Stimulated activated CD4-positive, alpha-beta T cell treated with anti-CD3 and anti-CD28 coated beads, Interleukin-15, amount 100 ng/mL, for 24 hours (primary cell): ENCODE data around the gene ARHGAP15.

Source experiments
- DNase-seq: peaks from one replicate; pipeline ENCODE4 v3.0.0-alpha.2; 2020

ARHGAP15 gene

DNA sequence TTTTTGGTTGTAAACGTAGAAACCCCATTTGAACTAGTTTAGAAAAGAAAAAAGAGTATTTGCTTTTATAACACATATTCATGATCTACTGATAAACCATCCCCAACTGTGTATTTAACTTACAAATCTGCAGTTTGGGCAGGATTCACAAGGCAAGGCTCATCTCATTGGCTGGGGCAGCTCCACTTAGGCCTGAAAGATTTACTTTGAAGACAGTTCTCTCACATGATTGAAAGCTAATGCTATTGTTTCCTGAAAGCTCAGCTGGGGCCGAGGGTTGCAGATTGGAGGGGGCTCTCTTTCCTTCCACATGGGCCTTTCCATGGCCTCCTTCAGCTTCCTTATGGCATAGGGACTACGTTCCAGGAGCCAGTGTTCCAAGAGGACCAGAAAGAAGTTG, 47.4 kb downstream of the ARHGAP15 start:
- no peak for DNase-seq

DNA sequence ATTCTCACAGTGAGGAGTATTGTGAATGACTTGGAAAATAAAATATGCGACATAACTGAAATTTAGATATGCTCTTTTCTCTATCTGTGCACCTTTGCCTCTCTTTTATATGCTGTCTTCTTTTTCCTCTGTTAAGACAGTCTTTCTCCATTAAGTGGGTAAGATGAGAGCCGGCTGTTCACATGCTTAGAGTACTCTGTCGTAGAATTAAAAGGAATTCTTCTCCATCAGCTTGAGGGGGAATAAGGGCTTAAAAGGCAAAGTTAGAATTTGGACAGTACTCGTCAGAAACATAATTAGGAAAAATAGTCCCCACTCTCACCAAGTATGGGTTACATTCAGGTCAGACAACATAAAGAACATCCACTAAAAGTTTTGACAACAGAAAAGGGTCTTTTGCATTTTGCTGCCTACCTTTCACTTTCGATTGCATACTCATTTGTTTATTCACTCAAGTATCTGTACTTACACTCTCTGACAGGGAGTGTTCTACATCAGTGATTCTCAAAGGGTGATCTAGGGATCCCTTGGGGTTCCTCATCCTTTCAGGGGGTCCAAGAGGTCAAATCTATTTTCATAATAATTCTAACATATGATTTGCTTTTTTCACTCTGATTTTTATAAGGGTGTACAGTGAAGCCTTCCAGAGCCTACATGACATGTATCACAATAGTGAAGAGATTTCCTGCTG, 48.0 kb downstream of the ARHGAP15 start:
- DNase-seq = no peak

DNA sequence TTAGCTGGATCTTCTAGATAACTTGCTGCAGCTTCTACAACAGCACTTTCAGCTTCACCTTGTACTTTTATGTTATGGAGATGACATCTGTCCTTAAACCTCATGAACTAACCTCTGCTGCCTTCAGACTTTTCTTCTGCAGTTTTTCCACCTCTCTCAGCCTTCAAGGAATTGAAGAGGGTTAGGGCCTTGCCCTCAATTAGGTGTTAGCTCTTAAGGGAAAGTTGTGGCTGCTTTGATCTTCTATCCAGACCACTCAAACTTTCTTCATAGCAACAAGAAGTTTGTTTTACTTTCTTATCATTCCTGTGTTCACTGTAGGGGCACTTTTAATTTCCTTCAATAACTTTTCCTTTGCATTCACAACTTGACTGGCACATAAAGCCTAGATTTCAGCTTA, 52.3 kb downstream of the ARHGAP15 start:
- no peak for DNase-seq

DNA sequence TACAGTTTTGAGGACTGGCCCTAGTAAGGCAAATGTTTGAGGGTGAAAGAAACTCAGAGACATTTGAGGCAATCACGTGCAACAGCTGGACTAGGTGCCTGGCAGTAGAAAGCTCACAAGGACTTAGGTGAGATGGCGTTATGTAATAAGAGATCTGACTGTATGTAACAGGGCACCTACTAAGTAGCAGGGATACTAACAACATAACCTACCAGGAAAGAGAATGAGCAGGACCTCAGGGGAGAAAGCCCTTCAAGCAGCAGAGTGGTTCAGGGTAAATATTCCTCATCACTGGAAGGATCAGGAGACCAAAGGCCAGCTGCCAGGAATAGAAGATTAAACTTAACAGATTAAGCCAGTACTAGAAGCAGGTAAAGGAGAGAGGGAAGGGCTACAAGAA, 53.4 kb downstream of the ARHGAP15 start:
- DNase-seq = no peak

DNA sequence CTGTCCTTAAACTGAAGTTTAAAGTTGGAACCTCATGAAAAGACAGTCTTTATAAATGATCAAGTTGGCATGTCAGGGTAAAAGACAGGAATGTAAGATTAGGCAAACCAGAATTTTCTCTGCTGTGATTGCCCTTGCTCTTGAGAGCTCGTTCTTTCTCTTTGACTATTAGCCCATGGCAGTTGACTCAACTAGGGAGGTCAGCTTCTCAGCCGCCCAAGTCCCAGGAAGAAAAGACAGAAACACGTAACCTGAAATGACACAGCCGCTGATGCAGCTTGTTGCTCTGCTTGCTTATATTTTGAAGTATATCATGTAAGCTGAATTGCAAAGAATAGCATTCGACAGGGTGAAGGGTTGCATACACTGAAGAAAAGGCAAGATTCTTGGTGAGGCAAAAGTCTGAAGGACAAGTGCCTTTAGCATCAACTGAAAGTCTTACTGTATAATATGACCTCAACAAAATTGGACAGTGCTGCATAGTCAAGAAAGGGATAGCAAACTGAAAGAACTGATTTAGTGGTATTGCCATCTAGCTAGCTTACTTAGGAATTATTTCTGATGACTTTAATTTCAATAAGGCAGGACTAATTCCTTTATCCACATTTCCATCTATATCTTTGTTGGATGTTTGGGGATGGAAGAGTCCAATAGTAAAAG, 54.7 kb downstream of the ARHGAP15 start:
- no peak for DNase-seq

DNA sequence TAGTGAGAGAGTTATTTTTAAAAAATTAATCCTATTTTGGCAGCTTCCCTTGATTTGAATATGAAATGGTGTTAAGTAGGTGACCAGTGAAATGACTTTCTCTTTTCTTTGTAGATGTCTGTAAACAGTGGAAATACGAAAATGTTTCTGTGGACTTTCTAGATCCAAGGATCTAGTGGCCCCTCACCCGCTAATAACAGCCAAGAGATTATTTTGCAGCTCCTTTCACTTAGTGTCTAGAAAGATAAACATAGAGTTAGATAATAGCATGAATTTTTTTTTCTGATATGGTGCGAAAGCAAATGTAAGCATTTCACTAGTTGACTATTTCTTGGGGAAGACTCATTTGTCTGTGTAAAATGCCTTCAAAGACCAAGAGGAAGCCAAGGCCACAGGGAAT, 57.7 kb downstream of the ARHGAP15 start:
- no peak for DNase-seq

DNA sequence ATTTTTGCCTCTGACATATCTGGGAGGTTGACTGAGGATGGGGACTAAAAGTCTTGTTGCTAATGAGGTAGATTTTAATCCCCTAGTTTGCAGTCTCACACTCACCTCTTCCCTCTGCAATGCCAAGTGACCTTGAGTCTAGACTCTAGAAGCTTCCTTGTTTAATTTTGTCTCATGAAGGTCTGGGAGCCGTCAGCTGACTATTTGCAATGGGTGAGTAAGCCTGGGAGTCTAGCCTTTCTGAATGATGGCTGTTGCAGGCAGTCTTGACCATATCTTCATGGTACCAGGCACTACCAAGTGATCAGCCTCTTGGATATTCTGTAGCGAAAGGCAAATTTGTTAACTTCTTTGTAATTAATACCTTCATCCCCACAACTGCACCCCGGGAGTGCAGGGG, 61.2 kb downstream of the ARHGAP15 start:
- no peak for DNase-seq

DNA sequence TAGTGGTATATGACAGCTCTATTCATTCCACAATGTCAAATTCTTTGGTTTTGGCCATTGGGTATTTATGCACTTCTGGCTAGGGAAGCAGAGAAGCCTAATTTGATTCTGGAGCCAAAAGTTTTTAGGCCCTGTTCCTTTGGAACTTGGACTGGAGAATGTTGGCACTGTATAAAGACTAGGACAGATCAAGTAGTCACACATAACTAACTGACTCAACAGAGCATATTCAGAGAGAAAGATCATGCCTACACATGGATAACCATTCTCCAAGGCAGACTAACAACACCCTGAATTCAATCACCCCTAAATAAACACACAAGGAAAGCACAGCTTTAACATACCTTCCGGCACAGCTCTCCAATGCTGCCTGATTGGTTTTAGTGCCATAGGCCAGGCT, 62.9 kb downstream of the ARHGAP15 start:
- DNase-seq = no peak

DNA sequence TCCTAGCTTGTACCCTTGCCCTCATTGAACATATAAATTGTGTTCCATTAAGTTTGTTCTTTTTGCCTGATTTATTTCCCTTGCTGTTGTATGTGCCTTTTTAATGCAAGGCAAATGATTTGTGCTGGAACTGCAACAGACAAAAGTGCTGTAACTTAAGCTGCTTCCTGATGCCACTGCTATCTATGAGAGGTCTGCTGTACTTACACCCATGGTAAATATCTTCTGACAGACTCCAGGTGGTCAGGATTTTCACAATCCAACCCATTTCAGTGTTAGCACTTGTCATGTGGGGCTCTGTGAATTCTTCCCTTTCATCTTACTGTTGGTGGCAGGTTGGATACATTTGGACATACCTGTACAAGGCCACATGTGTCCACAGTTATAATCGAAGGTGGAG, 63.5 kb downstream of the ARHGAP15 start:
- no peak for DNase-seq

DNA sequence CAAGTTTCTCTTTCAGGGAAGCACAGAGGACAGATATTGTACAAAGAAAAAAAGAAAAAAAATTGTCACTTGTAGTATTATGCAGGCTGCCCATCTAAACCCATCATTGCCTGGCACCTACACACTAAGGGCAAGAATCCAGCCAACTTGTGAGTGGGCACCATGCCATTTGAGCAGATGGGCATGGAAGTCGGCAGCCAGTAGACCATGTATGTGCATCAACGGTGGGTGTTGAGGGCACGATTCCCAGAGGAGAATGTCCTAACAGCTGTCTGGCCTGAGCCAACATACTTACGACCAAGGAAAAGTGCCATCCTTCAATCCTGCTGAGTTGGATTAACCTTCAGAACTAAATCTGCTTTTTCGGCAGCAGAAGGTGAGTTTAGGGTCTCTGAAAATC, 63.9 kb downstream of the ARHGAP15 start:
- DNase-seq = no peak

DNA sequence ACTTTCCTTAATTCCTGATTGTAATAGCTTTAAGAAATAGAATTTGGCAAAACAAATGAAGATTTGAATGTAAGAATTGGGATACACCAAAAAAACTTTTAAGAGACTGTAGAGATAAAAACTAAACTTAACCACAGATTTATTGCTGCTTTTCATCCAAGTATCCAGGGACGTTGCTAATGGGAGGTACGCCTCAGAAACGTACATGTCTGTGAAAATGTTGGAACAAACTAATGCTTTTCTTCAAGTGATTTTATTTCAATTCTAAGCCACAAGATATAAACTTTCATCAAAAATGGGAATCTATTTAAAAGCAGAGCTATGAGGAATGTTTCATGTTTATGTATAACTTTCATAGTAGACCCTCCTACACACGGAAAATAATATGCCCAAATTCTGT, 66.3 kb downstream of the ARHGAP15 start:
- DNase-seq = no peak

DNA sequence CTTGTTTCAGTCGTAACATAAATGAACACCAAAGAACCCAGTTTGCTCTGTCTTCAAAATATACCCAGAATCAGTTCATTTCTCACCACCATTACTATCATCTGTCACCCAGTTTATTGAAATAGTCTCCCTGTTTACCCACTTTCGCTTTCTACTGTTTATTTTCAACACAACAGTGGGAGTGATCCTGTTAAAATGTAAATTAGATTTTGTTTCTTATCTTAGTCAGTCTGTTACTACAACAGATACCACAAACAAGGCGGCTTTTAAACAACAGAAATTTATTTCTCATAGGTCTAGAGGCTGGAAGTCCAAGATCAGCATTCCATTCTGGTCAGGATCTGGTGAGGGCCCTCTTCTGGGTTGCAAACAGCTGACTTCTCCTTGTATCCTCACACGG, 74.8 kb downstream of the ARHGAP15 start:
- DNase-seq = no peak

DNA sequence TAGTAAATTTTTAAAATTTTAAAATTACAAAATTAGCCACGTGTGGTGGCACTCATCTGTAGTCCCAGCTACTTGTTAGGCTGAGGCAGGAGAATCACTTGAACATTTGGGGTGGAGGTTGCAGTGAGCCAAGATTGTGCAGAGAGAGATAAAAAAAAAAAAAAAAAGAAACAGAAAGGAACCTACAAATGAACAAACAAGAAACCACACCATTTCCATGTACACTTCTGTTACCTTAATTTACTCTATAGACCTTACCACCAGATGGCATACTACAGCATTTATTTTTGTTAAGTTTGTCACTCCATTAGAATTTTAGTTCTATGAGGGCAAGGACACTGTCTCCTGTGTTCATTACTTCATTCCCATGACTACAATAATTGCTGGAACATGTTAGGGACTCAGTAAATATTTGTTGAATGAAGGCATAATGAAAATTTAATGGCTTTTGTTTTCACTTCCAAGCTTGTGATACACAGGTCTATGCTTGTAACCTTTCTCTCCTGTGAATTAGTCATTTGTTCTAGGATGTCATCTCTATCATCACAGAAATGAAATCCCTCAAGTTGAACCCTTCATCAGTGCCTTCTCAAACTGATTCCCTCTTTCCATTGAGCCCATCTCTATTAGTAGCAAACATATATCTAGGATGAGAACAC, 76.0 kb downstream of the ARHGAP15 start:
- no peak for DNase-seq

DNA sequence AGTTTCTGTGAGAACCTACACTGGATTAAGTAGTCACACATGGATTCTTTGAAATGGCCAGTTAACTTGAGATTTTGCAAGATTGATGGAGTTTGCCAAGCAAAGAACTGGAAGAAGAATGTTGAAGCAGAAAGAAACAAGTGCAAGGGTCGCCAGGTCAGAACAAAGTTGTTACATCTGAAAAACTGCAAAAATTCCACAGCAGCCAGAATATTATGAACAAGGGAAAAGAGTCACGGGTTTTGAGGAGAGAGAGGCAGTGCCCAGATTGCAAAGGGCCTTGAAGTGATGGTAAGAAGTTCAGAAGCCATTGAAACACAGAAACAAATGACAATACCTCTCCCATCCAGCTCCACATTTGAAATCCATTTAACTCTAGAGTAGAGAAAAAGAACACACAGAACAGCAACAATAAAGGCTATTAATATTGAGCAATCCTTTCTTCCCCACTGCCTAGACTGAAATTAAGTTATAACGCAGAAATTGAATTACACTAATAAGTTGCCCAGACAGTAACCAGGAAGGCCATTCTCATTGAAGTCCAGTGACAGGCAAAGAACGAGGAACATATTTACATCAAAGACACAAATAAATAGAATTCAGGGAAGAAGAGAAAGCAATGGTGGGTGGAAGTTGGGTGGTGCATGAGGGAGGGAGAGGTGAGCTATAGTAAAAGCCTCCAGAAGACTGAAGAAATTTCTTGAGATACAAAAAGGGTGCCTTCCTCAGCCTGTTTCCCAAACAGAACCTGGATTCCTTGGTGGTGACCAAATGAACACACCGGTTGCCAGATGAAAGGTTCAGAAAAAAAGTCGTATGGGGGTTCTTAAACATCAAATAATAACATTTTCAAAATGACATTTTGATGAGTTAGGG, 80.6 kb downstream of the ARHGAP15 start:
- DNase-seq = no peak

DNA sequence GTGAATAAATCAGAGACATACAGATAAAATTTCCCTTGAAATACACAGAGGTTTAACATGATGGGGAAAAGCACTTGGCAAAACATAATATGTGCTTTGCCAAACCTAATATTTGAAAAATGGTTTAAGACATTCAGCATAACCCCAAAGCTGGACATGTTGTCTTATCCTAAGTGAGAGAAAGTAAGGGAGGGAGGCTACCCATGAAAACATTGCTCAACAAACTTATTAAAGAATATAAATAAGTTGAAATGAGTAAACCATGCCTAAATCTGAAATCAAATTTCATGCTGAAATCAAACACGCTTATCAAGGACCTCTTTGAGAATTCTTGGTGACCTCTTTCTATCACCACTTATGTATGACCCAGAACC, 81.2 kb downstream of the ARHGAP15 start:
- DNase-seq = no peak

DNA sequence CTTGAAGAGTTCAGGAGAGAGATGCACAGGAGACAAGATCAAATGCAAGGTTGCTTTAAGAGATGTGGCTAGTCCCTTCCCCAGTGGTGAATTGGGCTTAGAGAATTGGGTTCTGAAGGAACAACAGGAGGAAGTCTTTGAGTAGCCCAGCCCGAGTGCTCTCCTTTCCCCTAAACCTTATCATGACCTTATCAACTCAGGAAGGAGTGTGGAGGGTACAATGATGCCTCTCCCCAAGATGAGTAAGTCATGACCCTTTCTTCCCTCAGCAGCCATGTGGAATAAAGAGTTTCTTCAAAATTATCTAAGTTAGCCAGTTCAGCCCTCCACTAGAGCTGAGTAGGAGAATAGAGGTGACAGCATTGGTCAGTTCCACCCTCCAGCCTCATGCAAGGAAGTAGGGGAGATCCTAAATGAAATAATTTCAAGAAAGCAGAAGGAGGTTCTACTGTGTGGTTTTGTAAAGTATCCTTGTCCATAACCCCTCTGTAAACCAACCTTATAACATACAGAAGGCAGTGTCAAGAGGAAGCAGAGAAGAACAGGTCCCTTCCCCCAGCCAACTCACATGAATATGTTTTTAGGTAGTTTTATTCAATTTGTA, 88.4 kb downstream of the ARHGAP15 start:
- no peak for DNase-seq

DNA sequence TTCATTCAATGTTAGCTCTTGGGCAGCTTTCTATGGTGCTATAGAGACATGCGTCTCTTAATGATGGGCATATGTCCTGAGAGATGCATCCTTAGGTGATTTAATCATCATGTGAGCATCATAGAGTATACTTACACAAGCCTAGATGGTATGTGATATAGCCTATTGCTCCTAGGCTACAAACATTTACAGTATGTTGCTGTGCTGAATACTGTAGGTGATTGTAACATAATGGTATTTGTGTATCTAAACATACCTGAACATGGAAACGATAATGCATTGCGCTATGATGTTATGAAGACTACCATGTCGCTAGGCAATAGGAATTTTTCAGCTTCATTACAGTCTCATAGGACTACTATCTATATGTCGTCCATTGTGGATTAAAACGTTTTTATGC, 89.4 kb downstream of the ARHGAP15 start:
- DNase-seq = no peak

DNA sequence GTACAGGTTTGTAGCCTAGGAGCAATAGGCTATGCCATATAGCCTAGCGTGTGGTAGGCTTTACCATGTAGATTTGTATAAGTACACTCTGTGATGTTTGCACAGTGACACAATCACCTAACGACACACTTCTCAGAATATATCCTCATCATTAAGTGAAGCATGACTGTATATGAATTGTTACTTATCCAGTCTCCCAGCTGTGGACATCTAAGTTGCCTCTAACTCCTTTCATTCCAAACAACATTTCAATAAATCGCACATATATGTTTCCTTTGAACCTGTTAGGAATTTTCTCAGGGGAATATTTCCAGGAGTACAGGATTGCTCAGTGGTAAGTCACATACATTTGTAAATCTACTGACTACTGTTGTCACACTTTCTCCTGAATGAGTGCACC, 90.0 kb downstream of the ARHGAP15 start:
- DNase-seq = no peak

DNA sequence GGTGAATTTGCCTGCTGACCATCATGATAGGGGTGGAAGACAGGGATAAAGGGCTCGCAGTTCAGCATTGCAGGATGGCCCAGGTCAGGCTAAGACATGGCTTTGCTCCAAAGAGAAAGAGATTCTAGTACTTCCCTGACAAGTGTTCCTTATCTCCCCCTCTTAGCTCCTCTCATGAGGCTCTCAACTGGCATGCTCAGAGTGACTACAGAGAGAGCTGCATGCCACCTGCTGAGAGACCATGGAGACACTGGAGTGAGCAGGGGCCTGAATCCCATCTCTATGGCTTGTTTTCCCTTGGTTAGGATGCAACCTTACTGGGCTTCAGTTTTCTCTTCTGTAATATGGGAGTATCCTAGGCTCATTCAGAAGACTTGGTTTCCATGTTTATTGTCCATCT, 94.3 kb downstream of the ARHGAP15 start:
- DNase-seq = no peak

DNA sequence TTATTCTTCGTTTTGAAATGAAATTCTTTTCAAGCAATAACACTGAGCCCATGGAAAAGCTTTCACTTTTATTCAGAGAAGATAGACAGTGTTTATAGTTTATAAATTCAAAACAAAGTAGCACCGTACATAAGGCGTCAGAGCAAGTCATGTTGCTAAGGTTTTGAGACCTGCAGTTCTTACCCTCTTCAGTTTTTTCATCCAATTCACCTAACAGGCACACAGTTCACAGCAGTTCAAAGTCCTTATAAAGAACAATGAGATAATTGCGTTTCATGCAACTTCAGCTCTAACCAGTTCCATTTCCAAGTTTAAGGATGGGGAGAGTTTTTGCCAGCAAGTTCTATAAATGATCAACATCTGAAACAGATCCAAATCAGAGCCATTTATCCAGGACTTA, 96.7 kb downstream of the ARHGAP15 start:
- no peak for DNase-seq

DNA sequence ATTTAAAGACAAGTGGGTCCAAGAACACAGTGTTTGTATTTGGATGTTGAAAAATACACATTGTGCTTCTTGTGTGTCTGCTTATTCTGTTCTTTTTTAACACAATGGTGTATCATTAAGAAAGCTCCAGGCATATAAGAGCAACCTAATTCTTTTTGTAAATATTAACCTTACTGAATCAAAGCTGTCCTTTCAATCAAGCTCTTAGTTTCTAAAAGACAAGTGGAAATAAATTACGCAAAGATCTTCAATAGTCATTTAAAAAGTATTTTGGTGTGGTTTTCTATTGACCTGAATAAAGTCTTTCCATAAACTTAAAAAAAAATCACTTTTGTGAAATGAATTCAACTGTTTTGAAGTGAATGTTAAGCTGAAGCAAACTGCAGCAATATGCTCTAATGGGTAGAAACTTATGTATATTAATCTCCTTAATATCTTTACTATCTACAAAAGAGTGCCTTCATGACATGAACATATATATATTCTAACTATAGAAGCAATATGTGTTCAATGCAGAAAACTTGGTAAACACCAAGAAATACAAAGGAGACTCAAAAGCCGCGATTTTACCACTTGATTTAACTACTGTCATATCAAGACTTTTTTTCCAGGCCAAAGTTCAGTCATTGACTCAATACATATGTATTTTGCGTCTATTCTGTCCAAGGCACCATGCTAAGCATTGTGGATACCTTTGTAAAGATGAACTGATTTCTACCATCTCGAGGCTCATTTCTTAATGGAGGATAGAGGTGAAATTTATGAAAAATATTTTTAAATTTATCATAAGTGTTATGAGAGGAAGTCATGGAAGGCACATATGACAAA, 97.7 kb downstream of the ARHGAP15 start:
- DNase-seq = no peak

DNA sequence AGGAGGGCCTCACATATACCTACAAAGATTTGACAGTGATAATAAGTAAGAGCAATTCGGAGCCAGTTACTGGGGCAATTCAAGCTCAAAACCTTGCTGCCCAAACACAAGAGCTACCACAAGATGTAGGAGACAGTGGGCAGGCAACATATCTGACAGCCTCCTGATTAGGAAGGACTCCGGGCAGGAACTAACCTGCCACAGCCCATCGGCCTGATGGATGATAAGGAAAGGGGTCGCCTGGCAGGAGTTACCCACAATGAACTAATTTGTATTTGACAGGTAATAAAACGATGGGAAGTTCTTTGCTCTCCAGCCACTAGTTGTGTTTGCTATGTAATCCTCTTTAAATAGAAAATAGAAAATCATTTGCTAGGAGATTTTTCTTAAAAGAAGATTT, 100.2 kb downstream of the ARHGAP15 start:
- no peak for DNase-seq
